Neural cell (in vitro differentiated cells): ENCODE measurements around the gene NAP1L5.

Experiments
- CTCF ChIP-seq: fragments of 450-650 bp; IDR thresholded peaks from 2 replicates; pipeline ENCODE4 v1.5.1; 2014; ENCODE audit warnings: antibody characterized with exemption, mild to moderate bottlenecking, moderate library complexity; ENCODE audit not compliant: poor library complexity, severe bottlenecking
- EP300 ChIP-seq: fragments of 450-650 bp; conservative IDR thresholded peaks from 2 replicates; pipeline ENCODE4 v1.6.1; 2014; ENCODE audit warnings: antibody characterized with exemption, mild to moderate bottlenecking, moderate library complexity; ENCODE audit not compliant: poor library complexity, severe bottlenecking
- EZH2 ChIP-seq: fragments of 200-600, 300-800 bp; shearing (Covaris generic), sonication (generic); IDR thresholded peaks from 2 replicates; pipeline ENCODE4 v1.6.1; 2014; ENCODE audit warnings: antibody characterized with exemption, low read length, borderline replicate concordance, mild to moderate bottlenecking; ENCODE audit not compliant: insufficient read depth, poor library complexity, severe bottlenecking
- MXI1 ChIP-seq: fragments of 450-650 bp; conservative IDR thresholded peaks from 2 replicates; pipeline ENCODE4 v1.6.1; 2014; ENCODE audit warnings: antibody characterized with exemption, mild to moderate bottlenecking; ENCODE audit not compliant: poor library complexity, severe bottlenecking
- POLR2AphosphoS5 ChIP-seq: IDR thresholded peaks from 2 replicates; pipeline ENCODE4 v1.6.1; 2012
- RAD21 ChIP-seq: fragments of 450-650 bp; conservative IDR thresholded peaks from 2 replicates; pipeline ENCODE4 v1.6.1; 2014; ENCODE audit warnings: antibody characterized with exemption, mild to moderate bottlenecking, moderate library complexity
- TAF1 ChIP-seq: IDR thresholded peaks from 2 replicates; pipeline ENCODE4 v1.6.1; 2012; ENCODE audit warnings: low read depth

- TF ChIP-seq CTCF, result no peak
- TF ChIP-seq RAD21, result no peak
- TF ChIP-seq POLR2AphosphoS5, result no peak
- TF ChIP-seq MXI1, result no peak
- TF ChIP-seq EP300, result no peak
- no peak for TF ChIP-seq TAF1
- no peak for TF ChIP-seq EZH2
These were observed 26.8 kb upstream of the NAP1L5 start for GRCh38 chr4:88724406-88724805.
